HG02870 (cell line): ENCODE results near the gene KLF4.
A peak's percentile ranks its signal among the peaks of the same experiment; 100 is the strongest.

Source experiments
- ATAC-seq: cut with Tn5 transposase; IDR thresholded peaks from one replicate; pipeline ENCODE4 v1.9.1; 2021; ENCODE audit warnings: mild to moderate bottlenecking, moderate library complexity; ENCODE audit not compliant: unreplicated experiment

Gene KLF4

GRCh38 chr9:107488375-107489143, 1.0 kb downstream of the KLF4 start:
- ATAC-seq = no peak

GRCh38 chr9:107487521-107488374, 1.8 kb downstream of the KLF4 start:
- no peak for ATAC-seq

GRCh38 chr9:107486674-107487520, 2.7 kb downstream of the KLF4 start:
- ATAC-seq = no peak

GRCh38 chr9:107485458-107486043, 4.0 kb downstream of the KLF4 start:
- ATAC-seq = no peak

GRCh38 chr9:107484117-107484723, 5.3 kb downstream of the KLF4 start:
- ATAC-seq = peak; percentile 76

- no peak for ATAC-seq
These were observed 5.9 kb downstream of the KLF4 start for GRCh38 chr9:107483666-107484065.

- no peak for ATAC-seq
These were observed 8.5 kb downstream of the KLF4 start for GRCh38 chr9:107481035-107481434.

GRCh38 chr9:107480386-107480789, 9.2 kb downstream of the KLF4 start:
- no peak for ATAC-seq

- ATAC-seq = no peak
These were observed 10.8 kb downstream of the KLF4 start for GRCh38 chr9:107478805-107479204.

- ATAC-seq = no peak
These were observed 15.4 kb downstream of the KLF4 start for GRCh38 chr9:107474124-107474523.

- no peak for ATAC-seq
These were observed 16.8 kb downstream of the KLF4 start for GRCh38 chr9:107472581-107473340.

GRCh38 chr9:107471552-107471951, 18.0 kb downstream of the KLF4 start:
- ATAC-seq = no peak

GRCh38 chr9:107467416-107467815, 22.2 kb downstream of the KLF4 start:
- ATAC-seq = no peak

GRCh38 chr9:107466826-107467225, 22.7 kb downstream of the KLF4 start:
- no peak for ATAC-seq

GRCh38 chr9:107465467-107466451, 23.8 kb downstream of the KLF4 start:
- ATAC-seq = no peak

- no peak for ATAC-seq
These were observed 25.1 kb downstream of the KLF4 start for GRCh38 chr9:107464516-107464915.

- ATAC-seq = no peak
These were observed 26.9 kb downstream of the KLF4 start for GRCh38 chr9:107462691-107463090.
